ACHN (cell line): ENCODE data around the gene CCL18.
"Not testable (repeated sequence)": the region's sequence is repeated elsewhere in the genome, so short reads cannot be mapped to it uniquely, and the experiment has no call there.

Experiments used
- DNase-seq: peaks from one replicate; pipeline ENCODE4 v3.0.0-alpha.2; 2015
- in situ Hi-C: cut with HindIII; loops from 2 replicates; pipeline ENCODE4 v1.10.0; 2017; ENCODE audit warnings: low sequenced_read_pairs, low pct_ligation_motif_present, low pct_unique_long_range_greater_than_20kb

CCL18 gene

DNA sequence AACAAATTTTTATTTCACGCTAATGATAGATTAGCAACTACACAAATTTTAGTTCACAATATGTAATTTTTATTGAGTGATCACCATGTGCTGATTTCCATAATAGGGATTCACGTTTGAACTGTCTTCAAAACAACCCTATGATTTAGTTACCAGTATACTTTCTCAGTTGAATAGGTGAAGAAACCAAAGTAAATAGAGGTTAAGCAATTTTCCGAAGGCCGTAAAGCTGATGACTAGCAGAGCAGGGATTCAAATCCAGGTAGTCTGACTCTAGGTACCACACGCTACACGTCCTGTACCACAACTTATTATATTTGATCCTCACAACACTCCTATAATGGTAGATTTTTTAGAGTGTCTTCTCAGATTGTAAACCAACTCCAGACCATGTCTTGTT, 28.6 kb downstream of the CCL18 start:
- DNase-seq, in situ Hi-C loops: not testable (repeated sequence)

GRCh38 chr17:36094232-36094631, 30.2 kb downstream of the CCL18 start:
- DNase-seq, result no peak
- in situ Hi-C loops, result no loop called here

DNA sequence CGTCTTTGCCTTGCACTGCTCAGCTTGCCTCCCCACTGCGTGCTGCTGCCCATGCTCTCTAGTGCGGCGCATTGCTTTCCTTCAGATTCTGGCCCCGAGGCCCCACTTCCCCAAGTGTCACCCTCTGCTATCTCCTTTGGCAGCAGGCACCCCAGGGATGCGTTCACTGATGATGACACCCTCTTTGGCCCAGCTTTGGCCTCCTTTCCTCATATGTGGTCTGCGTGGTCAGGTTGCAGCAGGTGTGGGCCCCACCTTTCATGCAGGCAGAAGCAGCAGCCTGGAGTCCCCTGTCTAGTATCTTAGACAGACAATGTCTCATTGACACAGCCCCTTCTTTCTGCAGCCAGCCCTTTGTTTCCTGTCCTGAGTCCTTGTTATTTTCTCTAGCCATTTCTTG, 30.7 kb downstream of the CCL18 start:
- in situ Hi-C loops, result no loop called here
- DNase-seq, result no peak

DNA sequence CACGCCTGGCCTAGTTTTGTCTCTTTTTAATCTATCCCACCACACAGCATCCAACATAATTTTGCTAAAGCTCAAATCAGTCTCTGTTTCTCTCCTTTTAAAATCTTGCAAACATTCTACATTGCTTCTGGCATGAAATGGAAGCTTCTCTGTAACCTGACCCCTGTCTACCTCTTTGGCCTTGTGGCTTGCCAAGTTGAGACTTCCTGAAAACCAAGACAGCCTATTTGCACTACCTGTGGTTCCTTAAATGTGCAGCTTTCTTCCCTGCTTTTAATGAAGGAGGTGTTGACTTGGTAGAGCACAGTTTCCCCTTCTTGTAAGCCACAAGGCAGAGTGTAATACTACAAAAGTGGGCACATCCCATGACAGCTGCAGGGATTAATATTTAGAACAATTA, 31.9 kb downstream of the CCL18 start:
- in situ Hi-C loops, result no loop called here

DNA sequence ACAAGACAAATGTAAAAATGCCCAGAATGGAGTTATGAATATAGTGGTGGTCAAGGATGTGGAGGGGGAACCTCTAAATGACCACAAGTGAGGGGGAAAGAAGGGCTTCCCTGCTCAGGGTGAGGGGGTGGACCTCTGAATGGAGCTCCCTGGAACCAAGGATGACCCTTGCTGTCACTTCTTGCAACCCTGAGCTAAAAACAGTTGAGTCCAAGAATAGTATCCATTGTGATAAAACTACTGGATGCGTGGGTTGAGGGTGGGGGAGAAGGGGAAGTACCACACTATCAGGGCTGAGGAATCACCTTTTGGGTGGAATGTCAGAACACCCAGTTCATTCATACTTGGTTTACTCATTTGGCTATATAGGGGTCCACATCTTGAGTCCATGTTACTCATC, 34.9 kb downstream of the CCL18 start:
- DNase-seq, in situ Hi-C loops: not testable (repeated sequence)

More for the DNA sequence above, 31.9 kb downstream of the CCL18 start:
- DNase-seq, result no peak

DNA sequence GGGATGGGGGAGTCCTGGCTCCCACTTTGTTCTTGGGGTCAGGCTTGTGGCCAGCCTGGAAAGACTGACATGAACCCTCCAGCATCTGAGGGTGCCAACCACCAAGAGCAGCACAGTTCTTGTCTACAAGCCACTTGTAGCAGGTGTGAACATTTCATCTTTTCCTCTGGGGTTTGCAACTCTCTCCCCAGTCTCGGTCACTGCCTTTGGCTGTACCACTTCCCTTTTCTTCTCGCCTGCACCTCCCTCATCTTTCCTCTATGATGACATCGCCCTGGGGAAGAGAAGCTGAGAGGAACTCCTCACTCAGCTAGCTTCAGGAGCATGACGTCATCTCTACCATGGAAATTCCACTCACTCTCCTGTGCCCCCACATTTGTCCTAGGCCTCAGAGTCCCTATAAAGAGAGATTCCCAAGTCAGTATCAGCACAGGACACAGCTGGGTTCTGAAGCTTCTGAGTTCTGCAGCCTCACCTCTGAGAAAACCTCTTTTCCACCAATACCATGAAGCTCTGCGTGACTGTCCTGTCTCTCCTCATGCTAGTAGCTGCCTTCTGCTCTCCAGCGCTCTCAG, 39.4 kb downstream of the CCL18 start, which contains the start of gene CCL4:
CCL4 (plus strand) TSS at position 427 of the 575 bp plus-strand sequence; CDS start at position 506, 79 bp downstream.
- in situ Hi-C loops, DNase-seq: not testable (repeated sequence)

- DNase-seq, in situ Hi-C loops: not testable (repeated sequence)
Measured at GRCh38 chr17:36104246-36104645, 40.2 kb downstream of the CCL18 start.

GRCh38 chr17:36104701-36105181, 40.7 kb downstream of the CCL18 start:
- no peak for DNase-seq
- in situ Hi-C loops, result no loop called here

DNA sequence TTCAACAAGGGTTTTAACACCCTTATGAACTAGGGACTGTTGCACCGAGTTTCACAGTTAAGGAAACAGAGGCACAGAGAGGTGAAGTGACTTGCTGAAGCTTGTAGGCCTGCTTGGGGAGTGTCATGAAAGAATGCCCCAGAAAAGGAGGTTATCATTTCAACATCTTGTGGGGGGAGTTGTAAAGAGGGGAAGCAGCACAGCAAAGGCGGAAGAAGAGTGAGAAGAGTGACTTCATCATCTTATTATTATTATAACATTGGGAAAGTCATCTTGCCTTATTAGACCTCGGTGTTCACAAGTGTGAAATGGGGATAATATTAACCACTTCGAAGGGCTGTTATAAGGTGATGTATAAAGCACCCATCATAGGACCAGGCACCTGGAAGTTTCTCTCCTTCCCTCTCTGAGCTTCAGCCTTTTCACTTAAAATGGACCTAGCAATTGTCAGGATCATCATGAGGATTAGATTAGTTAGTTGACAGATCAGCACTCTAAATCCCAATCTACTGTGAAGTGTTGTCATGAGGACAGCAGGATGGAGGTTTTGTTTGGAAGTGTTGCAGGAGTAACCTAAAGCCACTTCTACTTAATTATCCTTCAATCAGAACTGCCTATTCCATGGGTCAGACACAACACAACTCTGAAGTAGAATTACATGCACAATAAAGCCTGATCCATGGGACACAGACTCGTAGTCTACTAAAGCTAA, 41.9 kb downstream of the CCL18 start:
- no peak for DNase-seq
- in situ Hi-C loops, result no loop called here

DNA sequence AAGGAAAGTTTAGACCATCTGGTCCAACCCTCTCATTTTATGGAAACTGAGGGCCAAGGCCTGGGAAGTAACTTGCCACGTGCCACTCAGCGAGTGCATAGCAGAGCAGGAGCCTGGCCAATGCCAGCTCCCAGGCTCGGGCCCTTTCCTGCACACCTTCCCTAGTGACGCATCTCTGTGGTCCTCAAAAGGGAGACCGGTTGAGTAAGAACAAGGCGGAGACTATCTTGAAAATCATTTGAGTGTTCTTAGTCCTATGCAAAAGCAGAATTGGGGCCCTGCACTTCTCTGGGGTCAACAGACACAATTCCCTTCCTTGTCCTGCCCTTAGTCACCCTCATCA, 42.4 kb downstream of the CCL18 start:
- no peak for DNase-seq
- in situ Hi-C loops, result no loop called here

- in situ Hi-C loops, result no loop called here
- no peak for DNase-seq
Measured at GRCh38 chr17:36107660-36108059, 43.6 kb downstream of the CCL18 start.

- in situ Hi-C loops, DNase-seq: not testable (repeated sequence)
Measured at GRCh38 chr17:36108265-36108664, 44.2 kb downstream of the CCL18 start.

DNA sequence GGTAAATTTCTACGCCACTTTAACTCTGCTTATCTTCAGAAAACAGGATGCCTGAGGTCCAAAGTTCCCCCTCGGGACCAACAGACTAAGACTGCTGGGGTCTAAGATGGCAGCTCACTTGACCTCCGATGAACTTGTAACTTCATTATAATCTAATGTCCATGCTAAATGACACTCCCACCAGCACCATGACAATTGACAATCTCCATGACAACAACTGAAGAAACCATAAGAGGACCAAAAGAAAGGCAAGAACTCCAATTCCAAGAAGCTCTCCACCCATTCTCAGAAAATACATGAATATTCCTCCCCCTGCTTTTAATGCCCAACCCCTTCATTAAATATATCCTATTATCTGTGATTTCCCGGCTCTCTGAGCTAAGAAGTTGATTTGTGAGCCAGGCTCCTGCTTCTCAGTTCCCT, 47.0 kb downstream of the CCL18 start:
- in situ Hi-C loops, result no loop called here
- DNase-seq, result no peak

GRCh38 chr17:36112572-36112971, 48.5 kb downstream of the CCL18 start:
- no peak for DNase-seq
- in situ Hi-C loops, result no loop called here

DNA sequence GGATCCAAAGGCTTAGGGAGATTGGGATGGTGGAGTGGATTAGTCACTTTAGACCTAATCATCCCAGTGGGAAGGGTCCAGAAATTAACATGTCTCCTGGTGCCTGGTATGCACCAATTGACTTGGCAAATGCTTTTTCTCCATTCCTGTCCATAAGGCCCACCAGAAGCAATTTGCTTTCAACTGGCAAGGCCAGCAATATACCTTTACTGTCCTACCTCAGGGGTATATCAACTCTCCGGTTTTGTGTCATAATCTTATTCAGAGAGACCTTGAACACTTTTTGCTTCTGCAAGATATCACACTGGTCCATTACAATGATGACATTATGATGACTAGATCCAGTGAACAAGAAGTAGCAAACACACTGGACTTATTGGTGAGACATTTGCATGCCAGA, 49.1 kb downstream of the CCL18 start:
- in situ Hi-C loops, DNase-seq: not testable (repeated sequence)

GRCh38 chr17:36114971-36115648, 51.0 kb downstream of the CCL18 start:
- in situ Hi-C loops, DNase-seq: not testable (repeated sequence)

- DNase-seq, in situ Hi-C loops: not testable (repeated sequence)
Measured at GRCh38 chr17:36115649-36115977, 51.5 kb downstream of the CCL18 start.

DNA sequence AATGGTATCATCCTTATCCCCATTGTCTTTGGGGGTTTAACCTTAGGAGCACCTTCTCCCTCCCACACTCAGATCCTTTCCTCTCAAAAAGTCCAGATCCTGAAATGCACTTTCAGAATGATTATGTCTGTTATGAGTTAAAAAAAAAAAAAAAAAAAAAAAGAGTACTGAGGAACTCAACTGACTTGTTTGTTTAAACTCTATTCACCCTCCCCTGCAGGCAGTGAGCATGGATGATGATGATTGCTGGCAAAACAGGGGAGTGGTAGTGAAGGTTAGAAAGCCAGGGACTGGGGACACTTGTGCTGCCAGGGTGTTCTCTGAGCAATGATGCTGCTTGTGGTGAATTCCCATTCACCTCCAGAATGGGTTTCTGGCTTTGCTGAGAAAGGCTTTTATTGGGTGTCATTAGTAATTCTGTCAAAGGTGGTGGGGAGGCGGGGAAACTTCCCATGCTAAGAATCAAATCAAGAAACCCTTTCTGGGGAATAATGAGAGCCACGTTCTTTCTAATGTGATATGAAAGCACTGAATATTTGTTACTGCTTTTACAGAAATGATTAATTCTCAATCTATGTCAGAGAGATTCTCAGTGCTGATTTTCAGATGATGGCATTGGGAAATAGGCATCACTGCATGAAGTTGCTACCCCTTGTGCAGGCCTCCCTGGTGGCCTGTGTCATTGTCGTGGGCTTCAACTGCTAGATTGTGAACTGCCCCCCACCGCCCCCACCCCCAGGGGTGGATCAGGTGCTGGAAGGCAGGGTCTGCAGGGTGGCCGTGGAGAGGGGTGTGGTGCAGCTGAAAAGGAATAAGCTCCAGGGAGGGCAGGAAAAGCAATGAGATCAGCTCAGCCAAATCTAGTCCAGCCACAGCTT, 53.7 kb downstream of the CCL18 start:
- no peak for DNase-seq
- in situ Hi-C loops, result no loop called here
